Measurements from ENCODE around the gene LCLAT1. TPM values are rescaled to one million over a fixed set of nuclear protein-coding genes. Genes with fewer than 3 reads are reported as not detected.

The LCLAT1 gene
- total RNA-seq, 2 experiments from 2014 or later: 8.3 to 10.2 TPM

DNA sequence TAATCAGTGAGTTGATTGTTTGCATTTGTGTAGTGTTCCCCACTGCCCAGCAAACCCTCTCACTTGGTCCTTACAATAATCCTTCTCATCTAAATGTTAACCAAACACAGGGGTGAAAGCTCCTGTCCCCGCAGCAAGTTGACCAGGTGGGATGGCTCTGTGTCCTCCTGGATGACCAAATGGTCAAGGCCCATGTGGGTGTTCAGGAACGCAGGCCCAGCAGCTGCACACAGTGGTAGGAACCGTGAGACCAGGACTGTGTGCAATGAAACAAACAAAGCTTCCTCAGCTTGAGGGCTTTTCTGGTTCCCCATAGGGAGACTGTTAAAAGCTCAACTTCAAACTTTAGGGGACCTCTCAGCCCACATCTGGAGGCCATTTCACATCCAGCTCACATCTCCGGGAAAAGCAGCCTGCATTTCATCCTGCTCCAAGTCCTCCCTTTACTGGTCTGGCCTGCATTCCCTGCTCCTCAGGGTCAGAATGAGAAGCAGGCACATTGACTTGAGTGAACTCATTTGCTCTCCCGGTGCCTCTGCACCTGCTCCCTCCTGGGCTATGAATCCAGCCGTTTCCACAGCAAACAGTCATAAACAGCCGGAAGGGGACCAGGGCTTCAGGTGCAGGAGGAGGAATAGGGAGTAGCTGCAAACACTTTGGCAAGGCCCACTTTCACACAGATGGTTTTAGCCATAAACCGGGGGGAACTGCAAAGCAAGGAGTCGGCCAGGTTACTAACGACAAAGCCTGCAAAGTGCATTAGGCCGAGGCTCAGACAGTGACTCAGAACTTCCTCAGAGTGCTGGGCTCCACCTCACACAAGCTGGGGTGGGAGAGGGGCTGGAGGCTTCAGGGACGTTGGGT is 215.5 kb downstream of the LCLAT1 start:
- CTCF ChIA-PET: interaction anchor here (2.4 kb wide), 1 partner anchor 49 kb away, joined by 7 read pairs; no protein-coding TSS in a partner anchor
- no peaks in the 10 kb centered on the region for H3K9me3 ChIP-seq (ENCODE audit: control insufficient read depth in 1 of 2, insufficient read depth in 1 of 2, low read length in 2 of 2)
- H3K36me3 Mint-ChIP-seq (ENCODE audit: low read depth): no peaks in the 10 kb centered on the region
- H3K4me1 Mint-ChIP-seq (ENCODE audit: low read depth): no peaks in the 10 kb centered on the region
- H3K27me3 Mint-ChIP-seq: no peaks in the 10 kb centered on the region
- no peak overlapping the region for H3K4me3 Mint-ChIP-seq
- no peak for DNase-seq
- H3K4me3 ChIP-seq (ENCODE audit: low read length): no peak overlapping the region
- no peak overlapping the region for H3K27ac Mint-ChIP-seq
- ATAC-seq (ENCODE audit: poor library complexity): no peak
- H3K27me3 ChIP-seq (ENCODE audit: control insufficient read depth in 1 of 2, insufficient read depth in 2 of 2, low read length in 2 of 2): peaks cover 0 to 2% of the 10 kb centered on the region in 2 experiments
- no peak overlapping the region for H3K27ac ChIP-seq (ENCODE audit: low read depth in 1 of 2, low read length in 2 of 2)
- H3K9me3 Mint-ChIP-seq: no peaks in the 10 kb centered on the region
- H3K4me1 ChIP-seq (ENCODE audit: insufficient read depth, low read length): no peaks in the 10 kb centered on the region
- TF ChIP-seq, protein P1, sequence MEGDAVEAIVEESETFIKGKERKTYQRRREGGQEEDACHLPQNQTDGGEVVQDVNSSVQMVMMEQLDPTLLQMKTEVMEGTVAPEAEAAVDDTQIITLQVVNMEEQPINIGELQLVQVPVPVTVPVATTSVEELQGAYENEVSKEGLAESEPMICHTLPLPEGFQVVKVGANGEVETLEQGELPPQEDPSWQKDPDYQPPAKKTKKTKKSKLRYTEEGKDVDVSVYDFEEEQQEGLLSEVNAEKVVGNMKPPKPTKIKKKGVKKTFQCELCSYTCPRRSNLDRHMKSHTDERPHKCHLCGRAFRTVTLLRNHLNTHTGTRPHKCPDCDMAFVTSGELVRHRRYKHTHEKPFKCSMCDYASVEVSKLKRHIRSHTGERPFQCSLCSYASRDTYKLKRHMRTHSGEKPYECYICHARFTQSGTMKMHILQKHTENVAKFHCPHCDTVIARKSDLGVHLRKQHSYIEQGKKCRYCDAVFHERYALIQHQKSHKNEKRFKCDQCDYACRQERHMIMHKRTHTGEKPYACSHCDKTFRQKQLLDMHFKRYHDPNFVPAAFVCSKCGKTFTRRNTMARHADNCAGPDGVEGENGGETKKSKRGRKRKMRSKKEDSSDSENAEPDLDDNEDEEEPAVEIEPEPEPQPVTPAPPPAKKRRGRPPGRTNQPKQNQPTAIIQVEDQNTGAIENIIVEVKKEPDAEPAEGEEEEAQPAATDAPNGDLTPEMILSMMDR (IDR thresholded peaks at IDR 0.05): no peak
- no peaks in the 10 kb centered on the region for H3K36me3 ChIP-seq (ENCODE audit: insufficient read depth, low read length)
- intact Hi-C loops (cut with DNase I, micrococcal nuclease): no loop called here
- POLR2A ChIA-PET: no interaction called here

DNA sequence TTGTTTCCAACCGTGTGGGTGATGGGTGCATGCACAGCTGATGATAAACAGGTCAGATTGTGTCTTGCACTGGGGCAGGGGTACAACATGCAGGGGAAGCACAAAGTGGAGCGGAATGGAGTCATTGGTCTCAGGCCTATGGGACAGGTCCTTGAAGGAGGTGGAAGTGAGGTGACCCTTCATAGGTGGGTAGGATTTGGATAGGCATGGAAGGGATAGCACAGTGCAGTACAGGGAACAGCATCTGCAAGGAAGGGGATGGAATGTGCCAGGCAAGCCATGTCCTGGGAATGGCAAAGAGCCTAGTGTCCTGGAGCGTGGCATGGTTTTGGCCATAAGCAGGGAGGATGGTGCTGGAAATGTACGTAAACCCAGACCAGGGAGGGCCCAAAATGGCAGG is 216.3 kb downstream of the LCLAT1 start:
- DNase-seq: no peak
- CTCF ChIA-PET: no interaction called here
- TF ChIP-seq, protein P1 (IDR thresholded peaks at IDR 0.05): no peak

DNA sequence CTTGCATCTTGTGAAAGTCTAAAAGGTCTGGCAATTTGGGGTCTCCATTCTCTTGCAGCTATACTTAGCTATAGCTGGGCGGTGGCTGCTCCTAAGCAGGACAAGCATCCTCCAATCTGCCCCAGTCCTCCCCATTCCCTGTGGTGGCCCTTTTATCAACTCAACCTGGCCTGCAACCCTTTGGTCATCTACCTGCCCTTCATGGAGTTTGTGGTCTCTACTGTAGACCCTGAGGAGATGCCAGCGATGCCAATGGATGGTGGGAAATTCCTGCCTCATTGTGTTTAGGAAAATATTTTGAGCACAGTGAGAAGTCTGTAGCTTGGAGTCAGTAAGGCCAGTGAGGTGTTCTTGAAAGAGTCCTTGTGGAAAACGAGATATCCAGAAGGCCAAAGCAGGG is 216.8 kb downstream of the LCLAT1 start:
- POLR2A ChIA-PET: no interaction called here
- H3K36me3 ChIP-seq (ENCODE audit: insufficient read depth, low read length): no peaks in the 10 kb centered on the region
- H3K4me1 Mint-ChIP-seq (ENCODE audit: low read depth): no peaks in the 10 kb centered on the region

More for the DNA sequence above, 216.3 kb downstream of the LCLAT1 start:
- Histone ChIP-seq H3K4me1 (ENCODE audit: insufficient read depth, low read length) (no peaks in the 10 kb centered on the region), H3K4me3 (ENCODE audit: low read length) (no peak overlapping the region), H3K36me3 (ENCODE audit: insufficient read depth, low read length) (no peaks in the 10 kb centered on the region), H3K9me3 (ENCODE audit: control insufficient read depth in 1 of 2, insufficient read depth in 1 of 2, low read length in 2 of 2) (no peaks in the 10 kb centered on the region), H3K27ac (ENCODE audit: low read depth in 1 of 2, low read length in 2 of 2) (no peak overlapping the region), H3K27me3 (ENCODE audit: control insufficient read depth in 1 of 2, insufficient read depth in 2 of 2, low read length in 2 of 2) (peaks cover 0 to 2% of the 10 kb centered on the region in 2 experiments)
- H3K36me3 Mint-ChIP-seq (ENCODE audit: low read depth): no peaks in the 10 kb centered on the region
- intact Hi-C loops (cut with DNase I, micrococcal nuclease): no loop called here
- POLR2A ChIA-PET: no interaction called here
- no peak for ATAC-seq (ENCODE audit: poor library complexity)
- H3K27me3 Mint-ChIP-seq: no peaks in the 10 kb centered on the region
- no peaks in the 10 kb centered on the region for H3K9me3 Mint-ChIP-seq
- H3K27ac Mint-ChIP-seq: no peak overlapping the region
- no peak overlapping the region for H3K4me3 Mint-ChIP-seq
- no peaks in the 10 kb centered on the region for H3K4me1 Mint-ChIP-seq (ENCODE audit: low read depth)

More for the DNA sequence above, 216.8 kb downstream of the LCLAT1 start:
- TF ChIP-seq, protein P1 (IDR thresholded peaks at IDR 0.05): no peak
- CTCF ChIA-PET: no interaction called here
- no peak overlapping the region for H3K4me3 Mint-ChIP-seq
- no peaks in the 10 kb centered on the region for H3K4me1 ChIP-seq (ENCODE audit: insufficient read depth, low read length)
- no peak overlapping the region for H3K27ac Mint-ChIP-seq
- H3K27ac ChIP-seq (ENCODE audit: low read depth in 1 of 2, low read length in 2 of 2): no peak overlapping the region
- no peaks in the 10 kb centered on the region for H3K36me3 Mint-ChIP-seq (ENCODE audit: low read depth)
- peaks cover 0 to 2% of the 10 kb centered on the region in 2 experiments for H3K27me3 ChIP-seq (ENCODE audit: control insufficient read depth in 1 of 2, insufficient read depth in 2 of 2, low read length in 2 of 2)
- H3K4me3 ChIP-seq (ENCODE audit: low read length): no peak overlapping the region
- intact Hi-C loops (cut with DNase I, micrococcal nuclease): no loop called here
- H3K9me3 Mint-ChIP-seq: peaks cover 1% of the 10 kb centered on the region
- H3K9me3 ChIP-seq (ENCODE audit: control insufficient read depth in 1 of 2, insufficient read depth in 1 of 2, low read length in 2 of 2): peaks cover 0 to 1% of the 10 kb centered on the region in 2 experiments
- no peak for ATAC-seq (ENCODE audit: poor library complexity)
- no peaks in the 10 kb centered on the region for H3K27me3 Mint-ChIP-seq
- no peak for DNase-seq

Measured in CD4-positive, alpha-beta T cell (primary cell).